Measurements from ENCODE around the gene PLA2G2F.

PLA2G2F gene

GRCh38 chr1:20112279-20113000 lies 26.7 kb upstream of the PLA2G2F start:
- DNase-seq (ENCODE audit: low read depth), result no peak
- no peak overlapping the region for H3K4me3 ChIP-seq (ENCODE audit: low read length)
- TF ChIP-seq CTCF (conservative IDR thresholded peaks at IDR 0.05; ENCODE audit: low read depth, low read length), result no peak

GRCh38 chr1:20114021-20114648 lies 25.0 kb upstream of the PLA2G2F start:
- TF ChIP-seq CTCF (conservative IDR thresholded peaks at IDR 0.05; ENCODE audit: low read depth, low read length), result no peak
- no peak for DNase-seq (ENCODE audit: low read depth)

GRCh38 chr1:20115479-20115878 lies 23.6 kb upstream of the PLA2G2F start:
- DNase-seq (ENCODE audit: low read depth), result no peak
- peak; percentile 10 for TF ChIP-seq CTCF (conservative IDR thresholded peaks at IDR 0.05; ENCODE audit: low read depth, low read length)
- H3K4me3 ChIP-seq (ENCODE audit: low read length), result no peak overlapping the region

More at GRCh38 chr1:20114021-20114648, 25.0 kb upstream of the PLA2G2F start:
- H3K4me3 ChIP-seq (ENCODE audit: low read length), result no peak overlapping the region

- no peak for TF ChIP-seq CTCF (conservative IDR thresholded peaks at IDR 0.05; ENCODE audit: low read depth, low read length)
- DNase-seq (ENCODE audit: low read depth), result no peak
- H3K4me3 ChIP-seq (ENCODE audit: low read length), result no peak overlapping the region
Measured at GRCh38 chr1:20115916-20116315, 23.2 kb upstream of the PLA2G2F start.

- no peak for TF ChIP-seq CTCF (conservative IDR thresholded peaks at IDR 0.05; ENCODE audit: low read depth, low read length)
- DNase-seq (ENCODE audit: low read depth), result no peak
- H3K4me3 ChIP-seq (ENCODE audit: low read length), result no peak overlapping the region
Measured at GRCh38 chr1:20117236-20117635, 21.9 kb upstream of the PLA2G2F start.

GRCh38 chr1:20119347-20119746 lies 19.8 kb upstream of the PLA2G2F start, which contains the start of gene PLA2G2D:
TSS of gene PLA2G2D (minus strand) at chr1:20119536. CDS start at chr1:20119498, 38 bp downstream.
- H3K4me3 ChIP-seq (ENCODE audit: low read length), result no peak within 1 kb of the TSS
- no peak for TF ChIP-seq CTCF (conservative IDR thresholded peaks at IDR 0.05; ENCODE audit: low read depth, low read length)

GRCh38 chr1:20120796-20121195 lies 18.3 kb upstream of the PLA2G2F start:
- no peak for TF ChIP-seq CTCF (conservative IDR thresholded peaks at IDR 0.05; ENCODE audit: low read depth, low read length)
- no peak overlapping the region for H3K4me3 ChIP-seq (ENCODE audit: low read length)
- no peak for DNase-seq (ENCODE audit: low read depth)

More at GRCh38 chr1:20119347-20119746, 19.8 kb upstream of the PLA2G2F start, which contains the start of gene PLA2G2D:
- DNase-seq (ENCODE audit: low read depth), result no peak

All from retinal pigment epithelial cell (primary cell).